GM12878 (cell line): ENCODE measurements around the gene CALB2.

ENCODE experiments used
- BRCA1 ChIP-seq: IDR thresholded peaks from 2 replicates; pipeline ENCODE4 v1.6.1; 2011; ENCODE audit warnings: low read depth, low read length, improper control_type of control experiment
- CREM ChIP-seq: IDR thresholded peaks from 2 replicates; pipeline ENCODE4 v1.6.1; 2014; ENCODE audit warnings: antibody characterized with exemption, low read depth
- EZH2 ChIP-seq: IDR thresholded peaks from 2 replicates; pipeline ENCODE4 v1.6.1; 2012; ENCODE audit warnings: low read depth, mild to moderate bottlenecking, control low read depth, inconsistent platforms, low read length, borderline replicate concordance; ENCODE audit not compliant: control insufficient read depth
- MTA3 ChIP-seq: IDR thresholded peaks from 2 replicates; pipeline ENCODE4 v1.6.1; 2012; ENCODE audit warnings: low read length, inconsistent platforms, borderline replicate concordance
- MYC ChIP-seq: IDR thresholded peaks from 2 replicates; pipeline ENCODE4 v1.6.1; 2011; ENCODE audit warnings: mild to moderate bottlenecking, low read length, moderate library complexity, inconsistent platforms; ENCODE audit not compliant: insufficient read depth, insufficient replicate concordance, insufficient read length, severe bottlenecking
- POLR2A ChIP-seq: IDR thresholded peaks from 2 replicates; pipeline ENCODE4 v1.6.1; 2011; ENCODE audit warnings: low read depth, mild to moderate bottlenecking, low read length
- POLR2AphosphoS5 ChIP-seq: IDR thresholded peaks from 2 replicates; pipeline ENCODE4 v1.6.1; 2011; ENCODE audit warnings: mild to moderate bottlenecking, low read length, inconsistent platforms
- PRDM15 ChIP-seq: fragments of 450-650 bp; formaldehyde crosslinking; IDR thresholded peaks from 2 replicates; pipeline ENCODE4 v1.4.0; 2020; ENCODE audit warnings: mild to moderate bottlenecking, moderate library complexity
- RUNX3 ChIP-seq: IDR thresholded peaks from 2 replicates; pipeline ENCODE4 v1.6.1; 2012; ENCODE audit warnings: low read length, inconsistent platforms
- SREBF2 ChIP-seq: IDR thresholded peaks from 2 replicates; pipeline ENCODE4 v1.6.1; 2012; ENCODE audit warnings: mild to moderate bottlenecking, low read length
- TAF1 ChIP-seq: IDR thresholded peaks from 2 replicates; pipeline ENCODE4 v1.6.1; 2011; ENCODE audit warnings: mild to moderate bottlenecking, low read depth, low read length, borderline replicate concordance
- USF2 ChIP-seq: IDR thresholded peaks from 2 replicates; pipeline ENCODE4 v1.6.1; 2011; ENCODE audit warnings: low read depth, low read length, improper control_type of control experiment, borderline replicate concordance

GRCh38 chr16:71345031-71345430 lies 13.5 kb upstream of the CALB2 start:
- no peak for TF ChIP-seq SREBF2
- TF ChIP-seq POLR2A = no peak
- TF ChIP-seq BRCA1 = no peak
- no peak for TF ChIP-seq PRDM15 (CRISPR knock-in tag)
- TF ChIP-seq MYC = no peak
- TF ChIP-seq TAF1 = no peak
- TF ChIP-seq EZH2 = no peak
- no peak for TF ChIP-seq POLR2AphosphoS5
- no peak for TF ChIP-seq MTA3
- no peak for TF ChIP-seq RUNX3
- TF ChIP-seq USF2 = no peak
- no peak for TF ChIP-seq CREM
